Thymus (tissue), 11 donors: Measurements from ENCODE around the gene SIRPB2. TPM values are rescaled to one million over a fixed set of nuclear protein-coding genes. Genes with fewer than 3 reads are reported as not detected.
A peak's percentile ranks its signal among the peaks of the same experiment; 100 is the strongest.
"Not testable (repeated sequence)": the region's sequence is repeated elsewhere in the genome, so short reads cannot be mapped to it uniquely, and the experiment has no call there.

Source experiments
- DNase-seq, 9 donors: peaks; one replicate each; pipeline ENCODE4 v3.0.0-alpha.2; 2013; ENCODE audit warnings: low spot score in 9 of 9, low read depth in 6 of 9, missing footprints in 1 of 9
- H3K27ac ChIP-seq, 2 donors: one replicate each; pipeline ENCODE4 v1.5.1; 2013; ENCODE audit warnings: control low read depth in 1 of 2, low read depth in 1 of 2, low read length in 1 of 2, mild to moderate bottlenecking in 1 of 2, moderate library complexity in 1 of 2
- H3K27me3 ChIP-seq, 2 donors: one replicate each; pipeline ENCODE4 v1.5.1; 2013; ENCODE audit warnings: low read length in 1 of 2; ENCODE audit not compliant: control insufficient read depth in 2 of 2, insufficient read depth in 1 of 2
- H3K36me3 ChIP-seq, 2 donors: one replicate each; pipeline ENCODE4 v1.5.1; 2013; ENCODE audit warnings: low read length in 1 of 2, mild to moderate bottlenecking in 1 of 2, moderate library complexity in 1 of 2; ENCODE audit not compliant: control insufficient read depth in 2 of 2, insufficient read depth in 2 of 2
- H3K4me1 ChIP-seq, 2 donors: one replicate each; pipeline ENCODE4 v1.5.1; 2013; ENCODE audit warnings: low read length in 2 of 2; ENCODE audit not compliant: control insufficient read depth in 2 of 2, insufficient read depth in 2 of 2
- H3K4me3 ChIP-seq, 2 donors: one replicate each; pipeline ENCODE4 v1.5.1; 2013; ENCODE audit warnings: low read length in 2 of 2, control low read depth in 1 of 2, mild to moderate bottlenecking in 1 of 2
- H3K9me3 ChIP-seq, 2 donors: one replicate each; pipeline ENCODE4 v1.5.1; 2013; ENCODE audit warnings: low read length in 1 of 2, mild to moderate bottlenecking in 1 of 2; ENCODE audit not compliant: control insufficient read depth in 2 of 2, insufficient read depth in 1 of 2
- WGBS: extraction: QIAGEN DNeasy Blood & Tissue Kit; methylation state at CpG from one replicate; pipeline ENCODE4 v1.1.7; 2013; 5-methylcytosine and 5-hydroxymethylcytosine counted together
- polyA plus RNA-seq: library from polyadenylated mRNA; stranded (reverse); fragments of 200-250 nt; gene quantifications from one replicate; pipeline ENCODE4 v1.2.3, GENCODE V29; 2013
- total RNA-seq: library from RNA; stranded (reverse); fragments of 120-200 nt; gene quantifications from one replicate; pipeline ENCODE4 v1.2.4, GENCODE V29; 2013
- donor health status: healthy.

SIRPB2 gene
- total and polyA plus RNA-seq, 2 donors: 1.2 to 1.7 TPM

GRCh38 chr20:1505871-1506270 lies 14.7 kb upstream of the SIRPB2 start:
- 57% methylated on average over 1 of the region's 1 CpG for WGBS
- Histone ChIP-seq H3K4me1 (no peaks in the 10 kb centered on the region), H3K4me3 (no peak overlapping the region), H3K27ac (no peak overlapping the region), H3K9me3 (no peaks in the 10 kb centered on the region), H3K27me3 (no peaks in the 10 kb centered on the region), H3K36me3 (no peaks in the 10 kb centered on the region)
- DNase-seq: no peak

DNA sequence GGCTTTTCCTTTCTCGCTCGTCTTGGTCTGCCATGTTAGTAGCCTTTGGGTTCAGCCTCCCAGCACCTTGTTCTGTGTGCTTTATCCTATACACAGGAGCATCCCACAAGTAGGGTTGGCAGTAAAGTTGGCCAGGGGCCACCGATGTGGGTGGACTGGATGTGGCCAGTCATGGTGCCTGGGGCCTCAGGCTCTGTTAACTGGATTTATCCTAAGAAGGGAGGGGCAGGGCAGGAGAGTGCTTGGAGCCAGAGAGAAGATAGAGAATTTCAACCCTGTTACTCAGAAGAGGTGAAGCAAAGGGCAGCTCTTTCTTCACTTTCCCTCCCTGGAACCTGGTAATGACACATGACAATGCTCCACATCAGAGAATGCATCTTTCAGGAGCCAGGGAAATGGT lies 14.1 kb upstream of the SIRPB2 start:
- Histone ChIP-seq H3K9me3 (no peaks in the 10 kb centered on the region), H3K36me3 (no peaks in the 10 kb centered on the region), H3K27ac (no peak overlapping the region), H3K4me1 (peaks cover 0 to 3% of the 10 kb centered on the region in 2 donors), H3K4me3 (no peak overlapping the region), H3K27me3 (no peaks in the 10 kb centered on the region)
- DNase-seq: no peak
- WGBS: 83% methylated on average over 3 of the region's 3 CpGs

GRCh38 chr20:1503564-1504227 lies 12.5 kb upstream of the SIRPB2 start:
- Histone ChIP-seq H3K4me3 (no peak overlapping the region), H3K27me3 (no peaks in the 10 kb centered on the region), H3K4me1 (peaks cover 3 to 5% of the 10 kb centered on the region in 2 donors), H3K27ac (no peak overlapping the region), H3K9me3 (no peaks in the 10 kb centered on the region), H3K36me3 (no peaks in the 10 kb centered on the region)
- 3% methylated on average over 8 of the region's 8 CpGs for whole genome bisulfite sequencing
- DNase-seq: peak; percentile 50 to 89 (median 74)

DNA sequence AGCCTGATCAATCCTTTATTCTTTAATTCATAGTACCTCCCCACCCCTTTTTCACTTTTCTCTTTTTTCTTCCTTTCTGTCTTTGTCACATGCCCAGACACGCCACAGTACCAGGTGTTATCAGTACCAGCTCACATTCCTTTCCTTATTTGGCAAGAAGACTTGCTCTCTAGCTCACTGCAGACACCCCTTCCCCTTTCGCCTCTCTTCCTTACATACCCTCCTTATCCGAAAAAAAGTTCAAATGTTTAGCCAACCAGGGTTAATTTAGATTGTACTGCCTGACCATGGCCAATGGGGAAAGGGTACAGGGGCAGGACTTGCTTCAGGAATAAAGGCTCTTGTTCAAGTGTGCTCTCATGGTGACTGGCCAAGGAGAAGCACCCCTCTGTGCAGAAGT lies 9.3 kb upstream of the SIRPB2 start:
- Histone ChIP-seq H3K27me3 (no peaks in the 10 kb centered on the region), H3K36me3 (no peaks in the 10 kb centered on the region), H3K9me3 (no peaks in the 10 kb centered on the region), H3K27ac (no peak overlapping the region), H3K4me3 (no peak overlapping the region), H3K4me1 (peaks cover 3 to 5% of the 10 kb centered on the region in 2 donors)
- peak in 1 of 9 donors; percentile 31 for DNase-seq
- 31% methylated on average over 3 of the region's 3 CpGs for WGBS

- H3K4me3 ChIP-seq: no peak overlapping the region
- no peaks in the 10 kb centered on the region for H3K27me3 ChIP-seq
- H3K4me1 ChIP-seq: peaks cover 3 to 5% of the 10 kb centered on the region in 2 donors
- no peaks in the 10 kb centered on the region for H3K36me3 ChIP-seq
- no peak overlapping the region for H3K27ac ChIP-seq
- no peak for DNase-seq
- WGBS: 91% methylated on average over 8 of the region's 8 CpGs
- no peaks in the 10 kb centered on the region for H3K9me3 ChIP-seq
Measured at GRCh38 chr20:1499528-1500420, 8.6 kb upstream of the SIRPB2 start.

DNA sequence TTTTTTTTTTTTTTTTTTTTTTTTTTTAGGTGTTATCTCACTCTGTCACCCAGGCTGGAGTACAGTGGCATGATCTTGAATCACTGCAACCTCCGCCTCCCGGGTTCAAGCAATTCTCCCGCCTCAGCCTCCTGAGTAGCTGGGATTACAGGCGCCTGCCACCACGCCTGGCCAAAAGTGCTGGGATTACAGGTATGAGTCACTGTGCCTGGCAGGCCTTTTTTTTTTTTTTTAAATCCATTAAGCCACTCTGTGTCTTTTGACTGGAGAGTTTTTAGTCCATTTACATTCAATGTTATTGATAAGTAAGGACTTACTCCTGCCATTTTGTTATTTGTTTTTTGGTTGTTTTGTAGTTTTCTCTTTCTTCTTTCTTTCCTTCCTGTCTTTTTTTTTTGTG lies 6.2 kb upstream of the SIRPB2 start:
- not testable (repeated sequence) for H3K9me3 ChIP-seq, H3K27me3 ChIP-seq, DNase-seq, H3K4me1 ChIP-seq, H3K27ac ChIP-seq, H3K36me3 ChIP-seq, H3K4me3 ChIP-seq
- over 99% methylated on average over 5 of the region's 5 CpGs for WGBS

GRCh38 chr20:1496930-1497329 lies 5.7 kb upstream of the SIRPB2 start:
- Histone ChIP-seq H3K4me3 (no peak overlapping the region), H3K27me3 (no peaks in the 10 kb centered on the region), H3K4me1 (peaks cover 3 to 5% of the 10 kb centered on the region in 2 donors), H3K36me3 (no peaks in the 10 kb centered on the region), H3K9me3 (no peaks in the 10 kb centered on the region), H3K27ac (no peak overlapping the region)
- 94% methylated on average over 3 of the region's 3 CpGs for WGBS
- no peak for DNase-seq

- Histone ChIP-seq H3K27ac (no peak overlapping the region), H3K4me1 (peaks cover 0 to 2% of the 10 kb centered on the region in 2 donors), H3K4me3 (no peak overlapping the region), H3K36me3 (no peaks in the 10 kb centered on the region), H3K27me3 (peaks cover 0 to 9% of the 10 kb centered on the region in 2 donors), H3K9me3 (no peaks in the 10 kb centered on the region)
- WGBS: 28% methylated on average over 3 of the region's 3 CpGs
- DNase-seq: no peak
Measured at GRCh38 chr20:1494436-1494835, 3.2 kb upstream of the SIRPB2 start.

DNA sequence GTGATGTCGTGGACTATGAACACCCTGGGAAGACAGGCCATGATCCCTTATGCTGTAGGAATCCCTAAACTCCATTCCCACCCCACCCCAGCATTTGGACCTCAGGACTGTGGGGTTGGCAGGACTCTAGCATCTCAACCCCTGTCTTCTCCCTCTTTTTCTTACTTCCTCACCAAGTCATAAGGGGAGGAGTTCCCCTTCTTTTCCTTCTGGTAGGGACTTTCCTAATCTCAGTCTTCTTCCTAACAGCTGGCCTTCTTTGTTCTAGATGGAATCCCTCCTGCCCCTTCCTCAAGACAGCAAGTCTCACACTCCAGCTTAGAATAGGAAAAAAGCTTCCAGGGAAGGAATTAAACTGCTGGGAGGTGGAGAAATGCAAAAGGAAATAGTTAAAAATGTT lies 2.3 kb upstream of the SIRPB2 start:
- Histone ChIP-seq H3K4me3 (no peak overlapping the region), H3K9me3 (no peaks in the 10 kb centered on the region), H3K36me3 (no peaks in the 10 kb centered on the region), H3K27me3 (peaks cover 0 to 10% of the 10 kb centered on the region in 2 donors), H3K27ac (no peak overlapping the region), H3K4me1 (peaks cover 0 to 2% of the 10 kb centered on the region in 2 donors)
- no peak for DNase-seq
- 13% methylated on average over 1 of the region's 1 CpG for WGBS
